Thoracic aorta (tissue), 2 donors: ENCODE data around the gene NHS. TPM values are rescaled to one million over a fixed set of nuclear protein-coding genes. Genes with fewer than 3 reads are reported as not detected.

Experiments
- ATAC-seq: fragments of 150-250 bp; one replicate; pipeline ENCODE4 v1.8.0; 2017; ENCODE audit warnings: low read depth; ENCODE audit not compliant: insufficient number of reproducible peaks, low FRiP score
- DNase-seq: peaks from one replicate; pipeline ENCODE4 v3.0.0-alpha.2; 2020; ENCODE audit warnings: low spot score
- H3K27ac ChIP-seq, 2 donors: fragments of 200-600 bp; sonication (generic); 1 replicate in 1 of 2; 2 replicates in 1 of 2; pipeline ENCODE4 v1.5.1; 2016; ENCODE audit warnings: mild to moderate bottlenecking in 2 of 2, moderate library complexity in 2 of 2
- H3K27me3 ChIP-seq: fragments of 200-600 bp; sonication (generic); replicated peaks from 2 replicates; pipeline ENCODE4 v1.6.0; 2016; ENCODE audit warnings: mild to moderate bottlenecking; ENCODE audit not compliant: insufficient read depth
- H3K36me3 ChIP-seq: fragments of 200-600 bp; sonication (generic); one replicate; pipeline ENCODE4 v1.5.1; 2016
- H3K4me1 ChIP-seq, 2 donors: fragments of 200-600 bp; sonication (generic); 1 replicate in 1 of 2; 2 replicates in 1 of 2; pipeline versions ENCODE4 v1.5.1 to v1.6.0; 2016; ENCODE audit warnings: low read depth in 2 of 2, mild to moderate bottlenecking in 1 of 2; ENCODE audit not compliant: control insufficient read depth in 1 of 2
- H3K4me3 ChIP-seq: fragments of 200-600 bp; sonication (generic); 2 replicates; pipeline ENCODE4 v1.5.1; 2016; ENCODE audit warnings: mild to moderate bottlenecking
- H3K9me3 ChIP-seq: fragments of 200-600 bp; sonication (generic); 2 replicates; pipeline ENCODE4 v1.5.1; 2016
- CTCF ChIP-seq: fragments of 200-600 bp; sonication (generic); IDR thresholded peaks from one replicate; pipeline ENCODE4 v1.5.1; 2019; ENCODE audit warnings: antibody characterized with exemption
- total RNA-seq, 2 donors: library from RNA; depleted of rRNA; stranded (reverse); fragments of >200 nt; gene quantifications; one replicate each; pipeline versions ENCODE4 v1.1.0 to v1.2.3, GENCODE V29; 2016

Gene NHS
- total RNA-seq, 2 donors from 2014 or later: 23.3 to 29.6 TPM

- Histone ChIP-seq H3K4me1 (peaks cover 14 to 55% of the 10 kb centered on the region in 2 donors), H3K36me3 (no peaks in the 10 kb centered on the region), H3K4me3 (no peak overlapping the region), H3K27ac (no peak overlapping the region), H3K27me3 (no peaks in the 10 kb centered on the region), H3K9me3 (no peaks in the 10 kb centered on the region)
- ATAC-seq (no peak), DNase-seq (no peak)
- TF ChIP-seq CTCF: no peak
Measured at GRCh38 chrX:17628976-17629375, 254.0 kb downstream of the NHS start.

GRCh38 chrX:17629519-17629918 is 254.5 kb downstream of the NHS start:
- DNase-seq: no peak
- no peaks in the 10 kb centered on the region for H3K36me3 ChIP-seq
- H3K27ac ChIP-seq: peak overlapping the region in 1 of 2 donors; percentile 21
- ATAC-seq: no peak
- no peak overlapping the region for H3K4me3 ChIP-seq
- H3K27me3 ChIP-seq: no peaks in the 10 kb centered on the region
- no peak for TF ChIP-seq CTCF
- H3K9me3 ChIP-seq: no peaks in the 10 kb centered on the region
- peaks cover 14 to 59% of the 10 kb centered on the region in 2 donors for H3K4me1 ChIP-seq

- peak overlapping the region in 1 of 2 donors; percentile 8 for H3K27ac ChIP-seq
Measured at GRCh38 chrX:17631647-17632046, 256.6 kb downstream of the NHS start.

GRCh38 chrX:17632942-17633341 is 257.9 kb downstream of the NHS start:
- DNase-seq: no peak
- Histone ChIP-seq H3K27me3 (no peaks in the 10 kb centered on the region), H3K27ac (peak overlapping the region; percentile 63), H3K36me3 (no peaks in the 10 kb centered on the region), H3K4me3 (peak overlapping the region; percentile 27), H3K4me1 (peaks cover 14 to 50% of the 10 kb centered on the region in 2 donors), H3K9me3 (no peaks in the 10 kb centered on the region)
- ATAC-seq: no peak
- no peak for TF ChIP-seq CTCF

More at GRCh38 chrX:17631647-17632046, 256.6 kb downstream of the NHS start:
- no peak for DNase-seq
- no peaks in the 10 kb centered on the region for H3K27me3 ChIP-seq
- H3K4me1 ChIP-seq: peaks cover 14 to 60% of the 10 kb centered on the region in 2 donors
- TF ChIP-seq CTCF: no peak
- H3K4me3 ChIP-seq: no peak overlapping the region
- H3K9me3 ChIP-seq: no peaks in the 10 kb centered on the region
- ATAC-seq: no peak
- no peaks in the 10 kb centered on the region for H3K36me3 ChIP-seq

- TF ChIP-seq CTCF: no peak
- no peaks in the 10 kb centered on the region for H3K9me3 ChIP-seq
- H3K4me3 ChIP-seq: peak overlapping the region; percentile 27
- ATAC-seq (no peak), DNase-seq (no peak)
- H3K36me3 ChIP-seq: no peaks in the 10 kb centered on the region
- H3K27ac ChIP-seq: peak overlapping the region; percentile 63
- H3K4me1 ChIP-seq: peaks cover 12 to 46% of the 10 kb centered on the region in 2 donors
- no peaks in the 10 kb centered on the region for H3K27me3 ChIP-seq
Measured at GRCh38 chrX:17633546-17633945, 258.5 kb downstream of the NHS start.
